ENCODE data around the gene RAB3GAP2.
"Not testable (repeated sequence)": the region's sequence is repeated elsewhere in the genome, so short reads cannot be mapped to it uniquely, and the experiment has no call there.

Gene RAB3GAP2, protein sequence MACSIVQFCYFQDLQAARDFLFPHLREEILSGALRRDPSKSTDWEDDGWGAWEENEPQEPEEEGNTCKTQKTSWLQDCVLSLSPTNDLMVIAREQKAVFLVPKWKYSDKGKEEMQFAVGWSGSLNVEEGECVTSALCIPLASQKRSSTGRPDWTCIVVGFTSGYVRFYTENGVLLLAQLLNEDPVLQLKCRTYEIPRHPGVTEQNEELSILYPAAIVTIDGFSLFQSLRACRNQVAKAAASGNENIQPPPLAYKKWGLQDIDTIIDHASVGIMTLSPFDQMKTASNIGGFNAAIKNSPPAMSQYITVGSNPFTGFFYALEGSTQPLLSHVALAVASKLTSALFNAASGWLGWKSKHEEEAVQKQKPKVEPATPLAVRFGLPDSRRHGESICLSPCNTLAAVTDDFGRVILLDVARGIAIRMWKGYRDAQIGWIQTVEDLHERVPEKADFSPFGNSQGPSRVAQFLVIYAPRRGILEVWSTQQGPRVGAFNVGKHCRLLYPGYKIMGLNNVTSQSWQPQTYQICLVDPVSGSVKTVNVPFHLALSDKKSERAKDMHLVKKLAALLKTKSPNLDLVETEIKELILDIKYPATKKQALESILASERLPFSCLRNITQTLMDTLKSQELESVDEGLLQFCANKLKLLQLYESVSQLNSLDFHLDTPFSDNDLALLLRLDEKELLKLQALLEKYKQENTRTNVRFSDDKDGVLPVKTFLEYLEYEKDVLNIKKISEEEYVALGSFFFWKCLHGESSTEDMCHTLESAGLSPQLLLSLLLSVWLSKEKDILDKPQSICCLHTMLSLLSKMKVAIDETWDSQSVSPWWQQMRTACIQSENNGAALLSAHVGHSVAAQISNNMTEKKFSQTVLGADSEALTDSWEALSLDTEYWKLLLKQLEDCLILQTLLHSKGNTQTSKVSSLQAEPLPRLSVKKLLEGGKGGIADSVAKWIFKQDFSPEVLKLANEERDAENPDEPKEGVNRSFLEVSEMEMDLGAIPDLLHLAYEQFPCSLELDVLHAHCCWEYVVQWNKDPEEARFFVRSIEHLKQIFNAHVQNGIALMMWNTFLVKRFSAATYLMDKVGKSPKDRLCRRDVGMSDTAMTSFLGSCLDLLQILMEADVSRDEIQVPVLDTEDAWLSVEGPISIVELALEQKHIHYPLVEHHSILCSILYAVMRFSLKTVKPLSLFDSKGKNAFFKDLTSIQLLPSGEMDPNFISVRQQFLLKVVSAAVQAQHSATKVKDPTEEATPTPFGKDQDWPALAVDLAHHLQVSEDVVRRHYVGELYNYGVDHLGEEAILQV (N-terminal part only)

DNA sequence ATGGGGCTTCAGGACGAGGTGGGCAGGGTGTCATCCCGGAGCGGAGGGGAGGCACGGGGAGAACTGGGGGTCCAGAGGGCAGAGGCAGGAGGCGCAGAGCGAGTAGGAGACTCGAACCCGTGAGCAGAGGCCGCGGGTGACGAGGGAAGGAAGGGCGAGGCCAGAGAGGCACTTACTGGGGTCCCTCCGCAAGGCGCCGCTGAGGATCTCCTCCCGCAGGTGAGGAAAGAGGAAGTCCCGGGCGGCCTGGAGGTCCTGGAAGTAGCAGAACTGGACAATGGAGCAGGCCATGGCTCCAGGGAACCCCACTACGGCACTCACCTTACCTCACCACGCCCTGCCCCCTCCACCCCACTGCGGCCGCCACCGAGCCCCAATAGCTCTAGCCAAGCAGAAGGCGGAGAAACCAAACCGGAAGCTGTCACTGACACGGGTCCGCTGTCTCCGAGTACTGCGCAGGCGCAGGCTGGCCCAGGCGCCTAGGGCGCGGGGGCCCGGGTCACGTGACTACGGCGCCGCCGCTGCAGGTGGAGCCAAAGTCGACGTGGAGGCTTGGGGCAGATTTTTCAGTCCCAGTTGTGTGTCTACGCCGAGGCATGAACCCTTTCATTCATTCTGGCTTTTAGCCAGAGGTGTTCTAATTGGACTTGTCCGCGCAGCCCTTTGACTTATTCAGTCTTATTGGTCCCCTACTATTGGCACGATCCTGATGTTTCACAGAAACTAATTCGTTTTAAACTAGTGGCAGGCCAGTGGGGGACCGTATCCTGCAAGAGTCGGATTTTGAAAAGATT, at the start of gene RAB3GAP2:
TSS of gene RAB3GAP2 (minus strand) at position 407 of the 794 bp plus-strand sequence. CDS start at position 291, 116 bp downstream.
- peak; percentile 97 for DNase-seq (ENCODE audit: low spot score)

DNA sequence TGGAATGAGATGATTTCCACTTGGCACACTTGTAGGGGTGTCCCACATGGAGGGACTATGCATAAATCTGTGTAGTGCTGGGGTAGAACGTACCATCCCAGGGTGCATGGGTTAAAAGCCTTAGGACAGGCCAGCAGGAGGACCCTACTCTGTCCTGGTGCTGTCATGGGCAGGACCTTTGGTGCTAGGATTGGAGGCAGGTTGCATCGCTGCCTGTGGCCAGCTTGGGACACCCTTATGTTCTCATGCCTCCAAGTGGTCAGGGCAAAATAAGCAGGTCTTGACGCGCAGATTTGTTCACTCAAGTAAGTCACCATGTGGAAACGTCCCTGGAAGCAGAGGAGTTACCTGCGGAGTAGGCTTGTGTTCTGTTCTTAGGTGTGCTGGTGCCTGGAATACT, 49.5 kb upstream of the RAB3GAP2 start:
- no peak for DNase-seq (ENCODE audit: low spot score)

DNA sequence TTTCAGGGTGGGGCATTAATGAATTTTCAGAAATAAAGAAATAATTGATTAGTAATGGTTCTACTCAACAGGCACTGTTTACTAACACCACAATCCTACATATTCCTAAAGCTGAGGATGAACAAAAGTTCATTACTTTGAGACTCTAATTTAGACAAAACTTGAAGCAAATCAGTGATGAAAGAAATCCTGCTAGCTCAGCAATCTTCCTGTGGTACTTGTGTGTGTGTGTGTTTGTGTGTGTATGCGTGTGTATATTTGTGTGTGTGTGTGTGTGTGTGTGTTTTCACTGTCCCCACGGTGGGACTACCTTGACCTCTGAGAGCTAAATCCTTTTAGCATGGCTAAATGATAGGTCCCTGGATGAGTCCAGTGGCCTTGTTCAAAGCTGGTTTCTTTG, 48.5 kb upstream of the RAB3GAP2 start:
- DNase-seq (ENCODE audit: low spot score), result no peak

DNA sequence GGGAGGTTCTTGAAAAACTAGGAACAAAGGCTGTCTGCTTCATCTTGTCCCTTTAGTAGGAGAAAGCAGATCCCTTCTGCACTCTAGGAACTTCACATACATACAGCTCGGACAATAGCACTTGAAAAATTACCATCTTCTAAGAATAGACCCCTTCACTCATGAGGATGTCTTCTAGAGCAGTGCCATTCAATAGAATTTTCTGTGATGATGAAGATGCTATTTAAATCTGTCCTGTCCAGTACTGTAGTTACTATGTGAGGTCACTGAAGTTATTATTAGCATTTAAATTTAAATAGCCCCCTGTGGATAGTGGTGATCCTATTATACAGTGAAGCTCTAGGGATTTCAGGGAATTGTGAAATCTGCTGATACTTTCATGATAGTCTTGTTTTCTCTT, 46.4 kb upstream of the RAB3GAP2 start:
- no peak for DNase-seq (ENCODE audit: low spot score)

DNA sequence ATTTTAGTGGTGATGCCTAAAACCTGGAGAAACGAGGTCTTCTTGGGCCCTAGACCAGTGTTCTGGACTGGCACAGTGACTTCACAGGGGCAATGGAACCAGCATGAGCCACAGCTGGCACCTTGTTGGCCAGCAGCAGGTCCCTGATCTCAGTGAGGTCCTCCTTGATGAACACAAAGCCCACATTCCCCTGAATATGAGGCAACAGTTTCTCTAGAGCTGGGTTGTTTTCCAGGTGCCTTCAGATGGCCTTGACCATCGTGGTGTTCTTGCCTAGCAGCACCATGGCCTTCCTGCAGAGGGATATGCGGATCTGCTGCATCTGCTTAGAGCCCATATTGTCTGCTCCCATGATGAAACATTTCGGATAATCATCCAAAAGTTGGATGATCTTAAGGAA, 44.9 kb upstream of the RAB3GAP2 start:
- no peak for DNase-seq (ENCODE audit: low spot score)

DNA sequence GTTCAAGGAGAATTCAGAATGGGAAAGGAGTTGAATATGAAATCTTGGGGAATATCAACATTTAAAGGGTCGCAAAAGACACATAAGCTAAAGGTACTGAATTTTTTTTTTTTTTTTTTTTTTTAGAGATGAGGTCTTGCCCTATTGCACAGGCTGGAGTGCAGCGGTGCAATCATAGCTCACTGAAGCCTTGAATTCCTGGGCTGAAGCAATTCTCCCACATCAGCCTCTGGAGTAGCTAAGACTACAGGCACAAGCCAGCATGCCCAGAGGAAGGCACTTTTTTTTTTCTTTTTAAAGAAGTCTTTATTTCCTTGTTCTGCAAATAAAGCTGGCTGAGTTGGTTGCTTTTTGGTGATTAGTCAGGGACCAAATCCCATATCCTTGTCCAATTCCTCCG, 44.1 kb upstream of the RAB3GAP2 start:
- no peak for DNase-seq (ENCODE audit: low spot score)

DNA sequence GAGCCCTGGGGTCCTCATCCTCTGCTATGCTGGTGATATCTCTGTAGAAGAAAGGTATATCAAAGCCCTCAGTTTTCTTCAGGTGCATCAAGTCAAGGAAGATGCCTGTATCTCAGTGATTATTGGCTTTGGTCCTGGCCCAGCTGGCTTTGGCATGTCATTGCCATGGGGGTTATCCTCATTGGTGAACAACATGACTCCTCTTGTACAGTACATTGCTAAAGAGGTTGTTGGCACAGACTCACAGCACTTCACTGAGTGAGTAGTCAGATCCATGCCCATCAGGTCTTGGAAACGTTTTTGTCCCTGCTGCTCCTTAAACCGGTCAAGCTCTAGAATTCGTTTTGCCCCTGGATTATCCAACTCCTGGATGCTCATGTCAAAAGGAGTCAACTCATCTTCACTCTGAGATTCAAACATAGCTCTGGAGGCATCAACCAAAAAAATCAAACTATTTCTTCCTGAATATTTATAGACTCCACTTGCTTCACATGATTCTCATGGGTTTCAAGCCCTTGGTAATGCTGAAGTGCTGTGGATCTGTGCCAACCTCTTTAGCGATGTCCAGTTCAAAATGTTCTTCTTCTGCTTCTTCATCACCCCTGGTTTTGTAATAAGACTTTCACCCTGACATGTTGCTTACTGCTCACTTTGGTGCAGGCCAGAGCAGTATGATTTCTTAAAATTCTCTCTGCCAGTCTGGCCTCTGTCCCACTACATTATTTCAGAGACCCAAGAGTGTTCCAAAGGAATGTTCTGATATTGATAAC, 43.0 kb upstream of the RAB3GAP2 start:
- no peak for DNase-seq (ENCODE audit: low spot score)

DNA sequence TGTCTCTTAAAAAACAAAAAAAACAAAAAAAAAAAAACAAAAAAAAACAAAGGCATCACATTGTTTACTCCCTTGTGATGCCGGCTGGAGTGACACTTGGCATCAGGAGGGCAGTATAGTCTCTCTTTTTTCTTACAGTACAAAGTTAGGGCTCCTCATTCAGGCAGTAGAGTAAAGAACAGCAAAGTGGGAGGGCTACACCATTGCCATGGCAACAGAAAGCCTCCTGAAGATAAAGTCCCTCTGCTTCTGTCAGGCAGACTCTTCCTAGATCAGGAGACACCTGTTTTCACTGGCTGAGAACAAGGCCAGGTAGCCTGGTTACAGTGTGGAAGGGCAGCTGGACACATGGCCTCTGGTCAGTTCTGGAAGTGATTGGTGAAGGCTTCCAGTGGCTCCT, 41.3 kb upstream of the RAB3GAP2 start:
- no peak for DNase-seq (ENCODE audit: low spot score)

DNA sequence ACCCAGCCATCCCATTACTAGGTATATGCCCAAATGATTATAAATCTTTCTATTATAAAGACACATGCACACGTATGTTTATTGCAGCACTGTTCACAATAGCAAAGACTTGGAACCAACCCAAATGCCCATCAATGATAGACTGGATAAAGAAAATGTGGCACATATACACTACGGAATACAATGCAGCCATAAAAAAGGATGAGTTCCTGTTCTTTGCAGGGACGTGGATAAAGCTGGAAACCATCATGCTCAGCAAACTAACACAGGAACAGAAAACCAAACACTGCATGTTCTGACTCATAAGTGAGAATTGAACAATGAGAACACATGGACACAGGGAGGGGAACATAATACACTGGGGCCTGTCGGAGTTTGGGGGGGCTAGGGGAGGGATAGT, 37.9 kb upstream of the RAB3GAP2 start:
- DNase-seq (ENCODE audit: low spot score), result not testable (repeated sequence)

DNA sequence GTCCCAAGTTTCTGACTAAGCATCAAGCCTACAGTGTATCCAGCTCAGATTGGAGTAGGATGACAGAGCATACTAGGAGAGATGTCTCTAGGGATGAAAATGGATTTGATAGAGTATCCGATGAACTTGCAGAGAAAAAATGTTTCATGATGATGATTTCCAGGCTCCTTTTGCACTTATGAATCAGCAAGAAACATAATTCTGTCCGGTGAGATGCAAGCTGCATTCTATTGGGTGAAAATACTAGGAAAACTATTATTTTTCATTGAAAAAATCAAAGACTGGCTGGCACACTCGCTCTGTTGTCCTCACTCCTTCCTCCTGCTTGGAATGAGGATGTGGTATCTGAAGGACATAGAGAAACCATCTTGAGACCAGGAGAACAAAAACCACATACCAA, 35.4 kb upstream of the RAB3GAP2 start:
- DNase-seq (ENCODE audit: low spot score), result no peak

DNA sequence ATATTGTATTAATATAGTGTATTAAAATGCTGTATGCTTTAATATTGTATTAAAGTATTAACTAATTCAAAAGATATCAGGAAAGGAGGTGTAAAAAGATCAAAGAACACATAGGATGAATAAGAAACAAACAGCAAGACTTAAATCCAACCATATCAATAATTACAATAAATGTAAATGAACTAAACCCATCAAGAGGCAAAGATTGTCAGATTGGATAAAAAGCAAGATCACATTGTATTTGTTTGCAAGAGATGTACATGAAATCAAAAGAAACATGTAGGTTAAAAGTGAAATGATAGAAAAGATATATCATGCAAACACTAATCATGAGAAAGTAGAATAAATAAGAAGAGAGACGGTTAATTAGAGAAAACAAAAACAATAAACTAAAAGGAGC, 34.1 kb upstream of the RAB3GAP2 start:
- no peak for DNase-seq (ENCODE audit: low spot score)

DNA sequence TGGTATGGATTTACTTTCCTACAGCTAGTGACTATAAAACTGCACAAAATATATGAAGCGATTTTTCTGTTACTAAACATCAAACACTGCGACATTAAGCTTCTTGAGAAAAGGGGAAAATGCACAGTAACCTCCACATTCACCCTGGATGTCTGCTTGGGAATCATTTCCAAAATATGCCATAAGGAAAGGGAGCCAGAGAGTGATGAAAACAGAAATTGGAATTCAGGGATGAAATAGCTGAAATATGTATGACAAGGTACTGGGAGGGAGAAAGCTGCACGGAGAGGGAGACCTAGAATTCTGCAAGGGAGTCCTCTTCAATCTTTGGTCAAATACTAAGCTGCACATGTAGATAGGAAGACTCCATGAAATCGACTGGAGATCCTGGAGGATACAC, 31.6 kb upstream of the RAB3GAP2 start:
- DNase-seq (ENCODE audit: low spot score), result no peak

DNA sequence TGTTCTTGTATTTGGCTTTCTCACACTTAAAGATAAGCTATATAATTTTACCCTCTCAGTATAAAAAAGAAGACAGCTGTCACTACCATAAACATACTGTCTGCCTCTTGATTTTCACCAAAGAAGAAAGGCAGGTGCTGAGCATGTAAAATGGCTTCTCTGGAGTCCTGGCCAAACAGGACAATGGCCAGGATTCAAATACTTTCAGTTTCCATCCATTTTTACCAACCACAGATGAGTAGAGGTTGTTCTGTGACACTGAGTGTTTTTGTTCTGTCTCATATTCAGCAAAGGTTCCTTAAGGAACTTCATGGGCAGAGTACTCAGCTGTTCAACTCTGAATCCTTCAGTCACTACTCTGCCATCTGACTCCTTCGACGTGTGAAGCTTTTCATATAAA, 29.4 kb upstream of the RAB3GAP2 start:
- no peak for DNase-seq (ENCODE audit: low spot score)

DNA sequence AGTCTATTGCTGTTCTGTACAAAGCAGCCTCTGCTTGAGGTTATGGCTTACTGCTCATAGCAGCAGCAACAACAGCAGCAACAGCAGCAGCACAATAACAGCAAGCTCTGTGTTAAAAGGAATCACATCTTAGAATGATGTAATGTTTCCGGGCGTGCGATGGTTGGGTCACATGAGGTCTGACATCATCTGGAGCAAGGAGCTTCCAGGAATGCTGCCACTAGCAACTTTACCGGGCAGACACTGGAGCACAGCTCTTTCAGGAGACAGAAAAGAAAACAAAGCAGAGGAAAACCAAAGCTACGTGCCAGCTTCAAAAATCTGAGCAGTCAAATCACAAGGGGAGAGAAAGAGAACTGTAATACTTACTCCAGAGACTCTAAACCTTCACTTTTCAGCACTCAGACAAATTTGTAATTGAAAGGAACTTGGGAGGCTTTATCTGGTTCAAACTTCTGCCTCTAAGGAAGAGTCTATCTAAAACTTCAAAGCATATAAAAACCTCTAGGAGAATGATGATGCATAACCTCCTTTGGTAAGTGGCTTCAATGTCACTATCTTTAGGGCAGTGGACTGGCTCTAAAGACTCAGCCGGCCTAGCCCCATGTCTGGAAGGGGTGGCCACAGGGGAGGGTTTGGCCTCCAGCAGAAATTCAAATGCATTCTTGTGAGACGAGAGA, 28.3 kb upstream of the RAB3GAP2 start:
- DNase-seq (ENCODE audit: low spot score), result no peak

DNA sequence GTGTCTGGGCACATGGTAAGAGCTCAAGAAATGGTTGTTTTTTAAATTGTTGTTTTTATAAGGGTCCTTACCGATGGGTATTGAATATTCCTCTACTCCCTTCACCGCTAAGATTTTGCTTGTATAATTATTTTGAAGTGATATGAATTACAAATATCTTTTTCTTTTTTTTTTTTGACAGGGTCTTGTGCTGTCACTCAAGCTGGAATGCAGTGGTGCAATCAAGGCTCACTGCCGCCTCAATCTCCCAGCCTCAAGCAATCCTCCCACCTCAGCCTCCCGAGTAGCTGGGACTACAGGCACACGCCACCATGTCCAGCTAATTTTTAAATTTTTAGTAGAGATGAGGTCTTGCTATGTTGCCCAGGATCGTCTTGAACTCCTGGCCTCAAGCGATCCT, 27.1 kb upstream of the RAB3GAP2 start:
- DNase-seq (ENCODE audit: low spot score), result no peak

DNA sequence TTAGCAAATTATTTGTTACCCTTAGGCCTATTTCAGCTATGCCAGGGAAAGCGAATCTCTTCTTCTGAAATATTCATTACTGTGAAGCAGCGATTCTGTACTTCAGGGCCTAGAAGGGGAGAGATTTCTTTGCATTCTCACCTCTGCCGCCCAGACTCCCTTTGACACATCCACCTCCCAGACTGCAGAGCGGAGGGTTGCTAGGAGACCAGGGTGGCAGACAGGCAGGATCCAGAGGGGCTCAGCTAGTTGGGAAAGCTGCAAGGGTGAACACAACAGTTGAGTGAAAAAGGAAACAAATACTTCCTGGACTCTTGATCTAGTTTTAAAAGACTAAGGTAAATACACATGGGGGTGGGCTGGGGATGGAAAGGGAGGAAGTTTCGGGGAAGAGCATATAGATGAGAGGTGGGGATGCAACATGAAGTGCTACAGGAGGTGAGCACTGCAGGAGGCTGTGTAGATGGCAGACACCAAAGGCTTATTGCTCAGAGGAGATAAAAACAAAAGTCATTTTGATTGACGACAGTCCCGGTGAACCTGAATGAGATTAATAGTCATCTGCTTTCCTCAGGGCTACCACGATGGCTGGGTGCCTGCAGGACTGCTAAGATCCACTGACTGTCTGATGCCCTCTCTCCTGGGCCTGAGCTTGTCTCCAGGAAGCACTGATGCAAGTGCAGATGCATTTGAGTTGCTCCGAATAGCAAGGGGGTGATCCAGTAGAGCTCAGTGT, 26.4 kb upstream of the RAB3GAP2 start:
- no peak for DNase-seq (ENCODE audit: low spot score)

DNA sequence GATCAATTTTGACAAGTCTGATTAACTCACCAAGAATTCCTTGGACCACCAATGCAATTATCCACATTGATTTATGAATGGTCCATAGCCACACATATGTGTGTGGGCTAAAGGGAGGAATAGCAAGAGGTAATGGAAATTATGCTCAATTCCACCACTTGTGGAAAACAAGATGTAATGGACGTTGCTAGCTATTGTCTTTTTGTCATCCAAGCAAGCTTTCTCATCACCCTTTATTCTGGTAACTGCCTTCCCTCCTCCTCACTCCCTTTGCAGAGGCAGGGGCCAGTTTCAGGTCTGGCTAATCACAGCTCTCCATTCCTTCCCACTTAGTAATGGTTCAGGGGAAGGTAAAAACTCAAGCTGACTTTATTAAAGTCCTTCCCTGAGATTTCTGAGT, 24.7 kb upstream of the RAB3GAP2 start:
- no peak for DNase-seq (ENCODE audit: low spot score)

DNA sequence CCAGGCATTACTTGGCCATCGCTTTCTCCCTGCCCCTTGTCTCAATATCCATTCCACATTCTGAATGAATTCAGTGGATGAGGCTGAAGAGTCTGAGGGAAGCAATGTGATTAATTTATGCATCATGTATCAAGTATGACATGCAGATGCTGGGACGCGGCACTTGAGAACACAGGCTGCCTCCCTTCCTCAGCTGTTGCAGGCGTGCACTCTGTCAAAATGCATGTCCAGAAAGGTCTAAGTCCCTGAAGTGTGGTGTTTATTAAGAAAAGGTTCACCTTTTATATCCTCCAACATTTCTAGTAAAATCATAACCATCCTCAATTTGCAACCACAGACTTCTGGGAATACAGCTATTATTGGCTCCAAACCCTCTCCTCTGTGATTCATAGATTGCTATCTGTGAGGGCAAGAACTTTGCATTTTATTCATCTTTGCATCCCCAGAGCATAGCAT, 22.6 kb upstream of the RAB3GAP2 start:
- no peak for DNase-seq (ENCODE audit: low spot score)

DNA sequence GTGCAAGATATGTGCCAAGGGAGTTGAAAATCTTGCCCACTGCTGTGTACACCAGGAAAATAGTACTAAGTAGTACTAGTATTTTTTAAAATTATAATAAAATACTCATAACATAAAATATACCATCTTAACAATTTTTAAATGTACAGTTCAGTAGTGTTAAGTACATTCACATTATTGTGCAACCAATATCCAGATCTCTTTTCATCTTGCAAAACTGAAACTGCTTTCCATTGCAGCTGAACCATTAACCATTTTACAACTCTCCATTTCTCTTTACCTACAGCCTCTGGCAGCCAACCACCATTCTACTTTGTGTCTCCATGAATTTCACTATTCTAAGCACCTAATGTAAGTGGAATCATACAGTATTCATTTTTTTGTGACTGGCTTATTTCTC, 19.3 kb upstream of the RAB3GAP2 start:
- no peak for DNase-seq (ENCODE audit: low spot score)

Measured in activated CD4-positive, alpha-beta T cell treated with anti-CD3 and anti-CD28 coated beads, Interleukin-2, Interleukin-4, amounts not matched to agents 100 ng/mL and 50 ng/mL, durations not matched to agents 16 hours and 8 hours (primary cell).